ENCODE measurements around the gene PDXP. TPM values are rescaled to one million over a fixed set of nuclear protein-coding genes. Genes with fewer than 3 reads are reported as not detected.
"Not testable (repeated sequence)": the region's sequence is repeated elsewhere in the genome, so short reads cannot be mapped to it uniquely, and the experiment has no call there.

PDXP gene
- total RNA-seq, 1 experiment from 2014 or later: 42.7 TPM

GRCh38 chr22:37654563-37655251 is 3.8 kb upstream of the PDXP start (continued):
- TF ChIP-seq REST (IDR thresholded peaks at IDR 0.05; ENCODE audit: low read depth): no peak

GRCh38 chr22:37655252-37655563 is 3.3 kb upstream of the PDXP start:
- Histone ChIP-seq H3K9me2 (ENCODE audit: insufficient read depth) (no peaks in the 10 kb centered on the region), H3K4me1 (ENCODE audit: control insufficient read depth in 1 of 2, insufficient read depth in 2 of 2, low read length in 2 of 2) (peaks cover 11 to 21% of the 10 kb centered on the region in 2 experiments; a peak in 3 of 4 replicates), H3K79me2 (ENCODE audit: insufficient read depth, low read length) (peaks cover 12% of the 10 kb centered on the region), H2AFZ (ENCODE audit: low read depth, low read length, poor library complexity, severe bottlenecking) (no peak overlapping the region), H3K9me3 (ENCODE audit: control insufficient read depth in 1 of 2, insufficient read depth in 1 of 2, low read depth in 1 of 2, low read length in 2 of 2) (no peaks in the 10 kb centered on the region), H3K9ac (ENCODE audit: low read length) (no peak overlapping the region), H3K36me3 (ENCODE audit: control insufficient read depth in 1 of 2, insufficient read depth in 2 of 2, low read length in 2 of 2) (peaks cover 14 to 20% of the 10 kb centered on the region in 2 experiments; a peak in 3 of 4 replicates), H3K27ac (ENCODE audit: low read depth, low read length) (no peak overlapping the region), H3K4me3 (replicated peaks in 1 of 2; ENCODE audit: low read depth in 1 of 2, low read length in 2 of 2) (no peak overlapping the region), H3K27me3 (ENCODE audit: insufficient read depth, low read length) (no peaks in the 10 kb centered on the region), H4K20me1 (ENCODE audit: insufficient read depth) (no peaks in the 10 kb centered on the region), H3K4me2 (ENCODE audit: low read length) (no peak overlapping the region)
- ChIA-PET CTCF (no interaction called here), POLR2A (no interaction called here), RAD21 (ENCODE audit: low non-redundant PET in 1 of 2, low total read pairs in 2 of 2, uncharacterized antibody in 2 of 2, unreplicated experiment in 2 of 2) (no interaction called here)
- ATAC-seq: no peak
- intact Hi-C loops (cut with micrococcal nuclease): no loop called here
- no peak for DNase-seq (ENCODE audit: low read depth, low spot score)
- no TSS peak for BruUV-seq (replicated peaks)
- TF ChIP-seq FOSL1 (IDR thresholded peaks at IDR 0.05; ENCODE audit: low read depth): no peak

- Histone ChIP-seq H3K4me1 (ENCODE audit: control insufficient read depth in 1 of 2, insufficient read depth in 2 of 2, low read length in 2 of 2) (peaks cover 11 to 30% of the 10 kb centered on the region in 2 experiments; a peak in 3 of 4 replicates), H3K79me2 (ENCODE audit: insufficient read depth, low read length) (peaks cover 25% of the 10 kb centered on the region), H3K36me3 (ENCODE audit: control insufficient read depth in 1 of 2, insufficient read depth in 2 of 2, low read length in 2 of 2) (peaks cover 8 to 19% of the 10 kb centered on the region in 2 experiments; a peak in 2 of 4 replicates)
- intact Hi-C loops (cut with micrococcal nuclease); H3K27ac ChIP-seq (ENCODE audit: low read depth, low read length); H3K9me3 ChIP-seq (ENCODE audit: control insufficient read depth in 1 of 2, insufficient read depth in 1 of 2, low read depth in 1 of 2, low read length in 2 of 2); H4K20me1 ChIP-seq (ENCODE audit: insufficient read depth); H3K9me2 ChIP-seq (ENCODE audit: insufficient read depth); RAD21 ChIA-PET (ENCODE audit: low non-redundant PET in 1 of 2, low total read pairs in 2 of 2, uncharacterized antibody in 2 of 2, unreplicated experiment in 2 of 2); ATAC-seq; H3K4me3 ChIP-seq (replicated peaks in 1 of 2; ENCODE audit: low read depth in 1 of 2, low read length in 2 of 2); H2AFZ ChIP-seq (ENCODE audit: low read depth, low read length, poor library complexity, severe bottlenecking); H3K27me3 ChIP-seq (ENCODE audit: insufficient read depth, low read length); DNase-seq (ENCODE audit: low read depth, low spot score); H3K4me2 ChIP-seq (ENCODE audit: low read length); BruUV-seq (replicated peaks); H3K9ac ChIP-seq (ENCODE audit: low read length): not testable (repeated sequence)
- ChIA-PET POLR2A (interaction anchor here (1.8 kb wide), 1 partner anchor 23 kb away, joined by 5 read pairs; no protein-coding TSS in a partner anchor), CTCF (interaction anchor here (2.1 to 2.4 kb wide), 3 partner anchors 13 to 64 kb away, joined by 6 to 38 read pairs (median 6); no protein-coding TSS in a partner anchor)
These were observed 1.9 kb upstream of the PDXP start for GRCh38 chr22:37656583-37656982.

All from HCT116 (cell line).